Measurements from ENCODE around the gene GBX2. TPM values are rescaled to one million over a fixed set of nuclear protein-coding genes. Genes with fewer than 3 reads are reported as not detected.

The GBX2 gene
- total RNA-seq, 1 donor from 2014 or later = not detected

- no peak for DNase-seq (ENCODE audit: low spot score)
Measured at GRCh38 chr2:236117861-236118269, 50.3 kb downstream of the GBX2 start.

GRCh38 chr2:236117401-236117800, 50.8 kb downstream of the GBX2 start:
- DNase-seq (ENCODE audit: low spot score) = no peak

Other genes starting within 250 kb of the GBX2 start
- gene ASB18, start 96.0 kb upstream of the GBX2 start, total RNA-seq = not detected

All from ureter (tissue), 1 donor.